WTC11 (cell line): ENCODE measurements around the gene ATP11A. TPM values are rescaled to one million over a fixed set of nuclear protein-coding genes. Genes with fewer than 3 reads are reported as not detected.
A peak's percentile ranks its signal among the peaks of the same experiment; 100 is the strongest.

Experiments
- ATAC-seq: fragments of 200-7000 bp; cut with Tn5 transposase; 2 replicates; pipeline ENCODE4 v1.10.0; 2021; ENCODE audit warnings: mild to moderate bottlenecking, moderate library complexity
- CTCF ChIA-PET: fragments of 300-600 bp; sonication (Branson Sonifier 250); formaldehyde crosslinking; loops from one replicate; lab custom pipeline; 2021; ENCODE audit warnings: antibody characterized with exemption; lab: Charles Lee
- POLR2A ChIA-PET: fragments of 350-600 bp; sonication (Branson Sonifier 250); formaldehyde crosslinking; loops from one replicate; lab custom pipeline; 2021; ENCODE audit warnings: antibody characterized with exemption; lab: Charles Lee
- DNase-seq: peaks from one replicate; pipeline ENCODE4 v3.0.0; 2021; ENCODE audit warnings: low spot score
- H3K27ac Mint-ChIP-seq: 2 replicates; pipeline ENCODE4 v1.8.0; 2021; ENCODE audit warnings: mixed read lengths
- H3K27me3 Mint-ChIP-seq: 2 replicates; pipeline ENCODE4 v1.8.0; 2021; ENCODE audit warnings: low read depth, mild to moderate bottlenecking, moderate library complexity, mixed read lengths
- H3K36me3 Mint-ChIP-seq: 2 replicates; pipeline ENCODE4 v1.8.0; 2021; ENCODE audit warnings: mixed read lengths
- H3K4me1 Mint-ChIP-seq: 2 replicates; pipeline ENCODE4 v1.8.0; 2022; ENCODE audit warnings: mixed read lengths
- H3K4me3 Mint-ChIP-seq: 2 replicates; pipeline ENCODE4 v1.8.0; 2021; ENCODE audit warnings: mild to moderate bottlenecking, moderate library complexity, mixed read lengths
- H3K9me3 Mint-ChIP-seq: 2 replicates; pipeline ENCODE4 v1.8.0; 2021; ENCODE audit warnings: mixed read lengths
- ELF4 ChIP-seq: sonication (generic); formaldehyde crosslinking; IDR thresholded peaks from 2 replicates; pipeline ENCODE4 v1.8.1; 2022; ENCODE audit warnings: low read depth, mild to moderate bottlenecking, moderate library complexity, missing genetic modification reagents
- JUN ChIP-seq: sonication (generic); formaldehyde crosslinking; IDR thresholded peaks from 2 replicates; pipeline ENCODE4 v1.8.0; 2023; ENCODE audit warnings: mild to moderate bottlenecking, missing genetic modification reagents
- NFE2L1 ChIP-seq: sonication (generic); formaldehyde crosslinking; IDR thresholded peaks from 2 replicates; pipeline ENCODE4 v1.8.1; 2023; ENCODE audit warnings: missing genetic modification reagents
- RORB ChIP-seq: fragments of 250-450 bp; sonication (Bioruptor Pico); IDR thresholded peaks from 2 replicates; pipeline ENCODE4 v1.9.0; 2021; ENCODE audit warnings: mild to moderate bottlenecking
- SP1 ChIP-seq: sonication (generic); formaldehyde crosslinking; conservative IDR thresholded peaks from 2 replicates; pipeline ENCODE4 v1.8.1; 2022; ENCODE audit warnings: missing genetic modification reagents
- ZNF219 ChIP-seq: sonication (generic); formaldehyde crosslinking; IDR thresholded peaks from 2 replicates; pipeline ENCODE4 v1.8.0; 2023; ENCODE audit warnings: missing genetic modification reagents, mild to moderate bottlenecking, borderline replicate concordance
- ZNF416 ChIP-seq: fragments of 250-450 bp; sonication (Bioruptor Pico); IDR thresholded peaks from 2 replicates; pipeline ENCODE4 v1.9.0; 2021; ENCODE audit warnings: mild to moderate bottlenecking, inconsistent platforms
- ZNF423 ChIP-seq: fragments of 250-450 bp; sonication (Bioruptor Pico); IDR thresholded peaks from 2 replicates; pipeline ENCODE4 v2.1.2; 2022; ENCODE audit warnings: mild to moderate bottlenecking, moderate library complexity
- total RNA-seq: library from RNA; stranded (reverse); gene quantifications from 3 replicates; pipeline ENCODE4 v1.2.3, GENCODE V29; 2021
- TF ChIP-seq, protein P1 (sequence below): sonication (generic); formaldehyde crosslinking; IDR thresholded peaks from 2 replicates; pipeline ENCODE4 v1.8.0; 2023; ENCODE audit warnings: mild to moderate bottlenecking, missing genetic modification reagents
- TF ChIP-seq, protein P2 (sequence below): fragments of 250-450 bp; sonication (Bioruptor Pico); conservative IDR thresholded peaks from 2 replicates; pipeline ENCODE4 v1.9.0; 2021; ENCODE audit warnings: mild to moderate bottlenecking
- TF ChIP-seq, protein P3 (sequence below): sonication (generic); formaldehyde crosslinking; conservative IDR thresholded peaks from 2 replicates; pipeline ENCODE4 v1.8.1; 2022; ENCODE audit warnings: mild to moderate bottlenecking, missing genetic modification reagents
- TF ChIP-seq, protein P4 (sequence below): sonication (generic); formaldehyde crosslinking; IDR thresholded peaks from 2 replicates; pipeline ENCODE4 v1.8.1; 2022; ENCODE audit warnings: missing genetic modification reagents, borderline replicate concordance

ATP11A gene
- total RNA-seq, 1 experiment from 2014 or later: 100 TPM

DNA sequence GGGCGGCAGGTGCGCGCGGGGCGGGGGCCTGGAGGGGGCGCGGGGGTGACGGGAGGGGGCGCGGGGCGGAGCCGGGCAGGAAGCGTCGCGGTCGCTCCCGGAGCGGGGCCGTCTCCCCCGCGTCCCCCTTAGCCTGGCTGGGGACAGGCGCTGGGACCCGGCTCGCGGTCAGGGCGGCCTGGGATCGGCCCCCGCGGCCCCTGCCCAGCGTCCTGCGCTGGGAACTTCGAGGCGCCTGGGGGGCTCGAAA lies 204.5 kb downstream of the ATP11A start (continued):
- TF ChIP-seq, protein P1, sequence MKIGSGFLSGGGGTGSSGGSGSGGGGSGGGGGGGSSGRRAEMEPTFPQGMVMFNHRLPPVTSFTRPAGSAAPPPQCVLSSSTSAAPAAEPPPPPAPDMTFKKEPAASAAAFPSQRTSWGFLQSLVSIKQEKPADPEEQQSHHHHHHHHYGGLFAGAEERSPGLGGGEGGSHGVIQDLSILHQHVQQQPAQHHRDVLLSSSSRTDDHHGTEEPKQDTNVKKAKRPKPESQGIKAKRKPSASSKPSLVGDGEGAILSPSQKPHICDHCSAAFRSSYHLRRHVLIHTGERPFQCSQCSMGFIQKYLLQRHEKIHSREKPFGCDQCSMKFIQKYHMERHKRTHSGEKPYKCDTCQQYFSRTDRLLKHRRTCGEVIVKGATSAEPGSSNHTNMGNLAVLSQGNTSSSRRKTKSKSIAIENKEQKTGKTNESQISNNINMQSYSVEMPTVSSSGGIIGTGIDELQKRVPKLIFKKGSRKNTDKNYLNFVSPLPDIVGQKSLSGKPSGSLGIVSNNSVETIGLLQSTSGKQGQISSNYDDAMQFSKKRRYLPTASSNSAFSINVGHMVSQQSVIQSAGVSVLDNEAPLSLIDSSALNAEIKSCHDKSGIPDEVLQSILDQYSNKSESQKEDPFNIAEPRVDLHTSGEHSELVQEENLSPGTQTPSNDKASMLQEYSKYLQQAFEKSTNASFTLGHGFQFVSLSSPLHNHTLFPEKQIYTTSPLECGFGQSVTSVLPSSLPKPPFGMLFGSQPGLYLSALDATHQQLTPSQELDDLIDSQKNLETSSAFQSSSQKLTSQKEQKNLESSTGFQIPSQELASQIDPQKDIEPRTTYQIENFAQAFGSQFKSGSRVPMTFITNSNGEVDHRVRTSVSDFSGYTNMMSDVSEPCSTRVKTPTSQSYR (CRISPR knock-in tag): no peak
- TF ChIP-seq, protein P2, sequence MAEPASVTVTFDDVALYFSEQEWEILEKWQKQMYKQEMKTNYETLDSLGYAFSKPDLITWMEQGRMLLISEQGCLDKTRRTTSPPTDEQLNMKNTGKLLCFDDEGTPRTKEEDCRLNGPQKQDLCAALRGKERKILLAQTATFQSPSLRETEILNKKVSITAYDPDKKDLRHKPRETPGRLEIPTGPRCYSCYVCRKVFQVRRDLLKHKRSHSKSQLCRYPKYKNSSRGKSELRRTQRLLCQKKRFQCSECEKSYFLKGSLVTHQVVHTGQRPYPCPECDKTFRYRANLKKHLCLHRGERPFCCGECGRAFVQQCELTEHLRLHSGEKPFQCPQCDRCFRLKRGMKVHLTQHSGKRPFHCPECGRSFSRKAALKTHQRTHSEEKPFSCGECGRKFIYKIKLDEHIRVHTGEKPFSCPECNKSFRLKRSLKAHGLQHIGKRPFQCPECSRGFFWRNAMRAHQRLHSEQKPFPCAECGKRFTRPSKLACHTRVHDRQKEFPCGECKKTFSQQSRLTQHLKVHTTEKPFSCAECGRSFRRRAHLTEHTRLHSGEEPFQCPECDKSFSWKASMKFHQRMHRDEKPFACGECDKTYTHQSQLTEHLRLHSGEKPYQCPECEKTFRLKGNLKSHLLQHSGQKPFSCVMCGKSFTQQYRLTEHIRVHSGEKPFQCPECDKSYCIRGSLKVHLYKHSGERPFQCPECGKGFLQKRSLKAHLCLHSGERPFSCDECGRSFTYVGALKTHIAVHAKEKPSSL (CRISPR knock-in tag): no peak
- no peak for TF ChIP-seq ZNF416 (CRISPR knock-in tag)
- no peak for TF ChIP-seq NFE2L1 (CRISPR knock-in tag)

DNA sequence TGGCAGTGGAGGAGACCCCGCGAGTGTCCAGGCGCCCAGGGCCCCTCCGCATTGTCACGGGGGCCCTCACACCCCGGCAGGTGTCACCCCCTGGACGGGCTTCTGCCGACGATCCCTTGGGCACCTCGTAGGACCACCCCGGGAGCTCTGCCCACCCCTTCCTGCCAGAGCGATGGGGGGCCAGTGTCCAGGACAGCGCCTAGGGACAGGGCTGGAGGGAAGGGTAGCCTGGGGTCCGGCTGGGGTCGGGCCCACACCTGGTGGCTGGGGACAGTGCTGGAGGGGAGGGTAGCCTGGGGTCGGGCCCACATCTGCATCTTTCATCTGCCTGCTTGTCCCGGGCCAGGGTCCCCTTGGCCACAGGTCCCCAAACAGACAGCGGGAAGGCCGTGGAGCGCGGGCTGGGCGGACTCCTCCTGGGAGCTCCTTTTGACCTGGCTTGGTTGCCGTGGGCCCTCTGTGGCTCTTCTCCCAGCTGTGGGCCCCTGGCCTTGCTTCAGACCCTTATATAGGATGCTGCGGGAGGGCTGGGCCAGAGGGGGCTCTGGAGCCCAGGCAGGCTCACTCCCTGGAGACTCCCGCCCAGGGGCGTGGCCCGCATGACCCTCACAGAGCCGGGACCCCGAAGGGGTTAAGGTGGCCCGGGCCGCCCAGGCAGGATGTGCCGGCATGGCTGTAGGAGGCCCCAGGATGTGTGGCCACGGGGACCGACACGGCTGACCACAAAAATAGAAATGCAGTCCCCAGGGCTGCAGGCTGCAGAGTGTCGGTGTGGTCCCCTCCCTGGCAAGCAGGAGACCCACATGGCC lies 205.0 kb downstream of the ATP11A start:
- peak; percentile 10; the same call in 1 of the 2 replicates for TF ChIP-seq ZNF219 (CRISPR knock-in tag)
- peak; percentile 33 for TF ChIP-seq ZNF423 (CRISPR knock-in tag)
- TF ChIP-seq ZNF416 (CRISPR knock-in tag): no peak
- TF ChIP-seq, protein P3, sequence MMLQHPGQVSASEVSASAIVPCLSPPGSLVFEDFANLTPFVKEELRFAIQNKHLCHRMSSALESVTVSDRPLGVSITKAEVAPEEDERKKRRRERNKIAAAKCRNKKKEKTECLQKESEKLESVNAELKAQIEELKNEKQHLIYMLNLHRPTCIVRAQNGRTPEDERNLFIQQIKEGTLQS: no peak
- TF ChIP-seq, protein P4, sequence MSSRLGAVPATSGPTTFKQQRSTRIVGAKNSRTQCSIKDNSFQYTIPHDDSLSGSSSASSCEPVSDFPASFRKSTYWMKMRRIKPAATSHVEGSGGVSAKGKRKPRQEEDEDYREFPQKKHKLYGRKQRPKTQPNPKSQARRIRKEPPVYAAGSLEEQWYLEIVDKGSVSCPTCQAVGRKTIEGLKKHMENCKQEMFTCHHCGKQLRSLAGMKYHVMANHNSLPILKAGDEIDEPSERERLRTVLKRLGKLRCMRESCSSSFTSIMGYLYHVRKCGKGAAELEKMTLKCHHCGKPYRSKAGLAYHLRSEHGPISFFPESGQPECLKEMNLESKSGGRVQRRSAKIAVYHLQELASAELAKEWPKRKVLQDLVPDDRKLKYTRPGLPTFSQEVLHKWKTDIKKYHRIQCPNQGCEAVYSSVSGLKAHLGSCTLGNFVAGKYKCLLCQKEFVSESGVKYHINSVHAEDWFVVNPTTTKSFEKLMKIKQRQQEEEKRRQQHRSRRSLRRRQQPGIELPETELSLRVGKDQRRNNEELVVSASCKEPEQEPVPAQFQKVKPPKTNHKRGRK (CRISPR knock-in tag): no peak
- no peak for TF ChIP-seq JUN
- 0 out of 2 replicates have a peak, but pooled peaks have one; percentile 17 for TF ChIP-seq SP1 (CRISPR knock-in tag)
- TF ChIP-seq RORB (CRISPR knock-in tag): no peak
- no peak for TF ChIP-seq NFE2L1 (CRISPR knock-in tag)
- CTCF ChIA-PET: interaction anchor here (0.9 to 2.5 kb wide), 5 partner anchors 9 to 48 kb away, joined by 3 to 11 read pairs (median 4); no protein-coding TSS in a partner anchor

DNA sequence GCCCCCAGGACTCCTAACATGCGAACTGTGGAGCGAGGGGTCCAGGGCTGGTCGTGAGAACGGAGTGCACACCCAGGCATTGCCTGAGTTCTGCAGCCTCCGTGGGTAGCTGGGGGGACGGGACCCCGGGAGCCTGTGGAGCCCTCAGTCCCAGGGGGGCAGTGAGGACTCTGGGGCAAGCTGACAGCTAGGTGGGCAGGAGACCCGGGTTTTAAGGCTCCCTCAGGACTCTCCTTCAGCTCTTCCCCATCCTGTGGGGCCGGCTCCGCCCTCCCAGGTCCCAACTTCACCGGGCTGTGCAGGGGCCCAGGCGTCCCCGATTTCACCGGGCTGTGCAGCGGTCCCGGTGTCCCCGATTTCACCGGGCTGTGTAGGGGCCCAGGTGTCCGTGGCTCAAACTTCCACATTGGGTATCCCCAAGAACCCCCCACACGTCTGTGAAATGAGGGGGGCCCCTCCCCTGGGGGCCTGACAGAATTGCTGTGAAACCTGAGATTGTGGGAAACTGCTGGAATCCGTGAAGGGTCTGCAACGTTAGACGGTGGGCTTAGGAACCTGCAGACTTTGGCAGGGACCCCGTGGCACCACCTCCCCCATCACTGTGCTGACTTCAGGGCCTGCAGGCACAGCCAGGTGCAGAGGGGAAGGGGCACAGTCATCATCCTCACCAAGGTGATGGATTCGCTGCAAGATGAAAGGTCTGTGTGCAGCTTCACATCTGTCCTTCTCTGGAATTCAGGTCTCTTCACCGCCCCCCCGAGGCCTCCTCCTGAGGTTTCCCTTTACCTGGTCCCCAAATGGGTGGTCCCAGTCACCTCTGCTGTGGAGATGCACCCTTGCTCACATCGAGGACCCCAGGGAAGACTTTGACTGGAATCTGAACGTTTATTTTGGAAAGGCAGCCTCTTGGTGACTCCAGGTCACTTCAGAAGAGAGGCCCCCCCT lies 206.0 kb downstream of the ATP11A start:
- Mint-ChIP-seq H3K27me3 (peaks cover 27% of the 10 kb centered on the region), H3K4me3 (peak overlapping the region; percentile 63), H3K4me1 (peaks cover 51% of the 10 kb centered on the region), H3K9me3 (no peaks in the 10 kb centered on the region), H3K36me3 (peaks cover 3% of the 10 kb centered on the region; the same call in 1 of the 2 replicates), H3K27ac (no peak overlapping the region)
- CTCF ChIA-PET: interaction anchor here (1.0 to 2.5 kb wide), 5 partner anchors 10 to 47 kb away, joined by 3 to 11 read pairs (median 4); no protein-coding TSS in a partner anchor
- ATAC-seq (no peak), DNase-seq (no peak)
- 0 out of 2 replicates have a peak, but pooled peaks have one; percentile 3 for TF ChIP-seq SP1 (CRISPR knock-in tag)
- no peak for TF ChIP-seq ELF4 (CRISPR knock-in tag)
- POLR2A ChIA-PET: interaction anchor here (1.1 kb wide), 1 partner anchor 10 kb away, joined by 3 read pairs; no protein-coding TSS in a partner anchor

More for the DNA sequence above, 205.0 kb downstream of the ATP11A start:
- ATAC-seq (peak; percentile 4), DNase-seq (peak; percentile 64)
- Mint-ChIP-seq H3K36me3 (peaks cover 3% of the 10 kb centered on the region; the same call in 1 of the 2 replicates), H3K27ac (no peak overlapping the region), H3K27me3 (peaks cover 36% of the 10 kb centered on the region), H3K4me3 (peak overlapping the region; percentile 63), H3K9me3 (no peaks in the 10 kb centered on the region), H3K4me1 (peaks cover 47% of the 10 kb centered on the region)
- POLR2A ChIA-PET: interaction anchor here (0.9 to 1.2 kb wide), 2 partner anchors 9 to 11 kb away, joined by 3 read pairs; no protein-coding TSS in a partner anchor
